Measurements from ENCODE around the gene PSMB7.

GRCh38 chr9:124353811-124354274, 61.4 kb downstream of the PSMB7 start:
- no peak for TF ChIP-seq CTCF (conservative IDR thresholded peaks at IDR 0.05)
- TF ChIP-seq ZFX (IDR thresholded peaks at IDR 0.05): no peak
